HG02943 (cell line): ENCODE measurements around the gene KCTD2.

ENCODE experiments used
- ATAC-seq: cut with Tn5 transposase; IDR thresholded peaks from one replicate; pipeline ENCODE4 v1.9.1; 2021; ENCODE audit warnings: mild to moderate bottlenecking, low read depth, moderate library complexity; ENCODE audit not compliant: unreplicated experiment

Gene KCTD2

DNA sequence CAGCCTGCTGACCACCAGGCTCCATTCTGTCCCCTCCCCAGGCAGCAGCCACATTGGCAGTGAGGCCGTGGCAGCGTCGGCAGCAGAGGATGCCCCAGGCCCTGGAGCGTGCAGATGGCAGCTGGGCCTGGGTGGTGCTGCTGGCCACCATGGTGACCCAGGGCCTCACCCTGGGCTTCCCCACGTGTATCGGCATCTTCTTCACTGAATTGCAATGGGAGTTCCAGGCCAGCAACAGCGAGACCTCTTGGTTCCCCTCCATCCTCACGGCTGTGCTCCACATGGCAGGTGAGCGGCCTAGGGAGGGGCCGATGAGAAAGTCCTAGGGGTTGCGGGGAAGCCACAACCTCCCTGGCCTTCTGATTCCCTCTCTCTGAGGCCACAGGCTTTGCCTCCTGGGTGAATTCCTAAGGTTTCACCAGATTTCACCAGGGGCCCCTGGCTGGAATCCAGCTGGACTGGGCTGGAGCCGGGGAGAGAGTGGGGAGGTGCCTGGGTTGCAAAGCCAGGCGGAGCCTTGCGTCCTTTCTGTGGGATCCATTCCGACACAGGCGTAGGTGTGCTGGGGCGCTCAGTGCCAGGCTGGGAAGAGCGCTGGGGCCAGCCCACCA is 46.6 kb downstream of the KCTD2 start:
- no peak for ATAC-seq

DNA sequence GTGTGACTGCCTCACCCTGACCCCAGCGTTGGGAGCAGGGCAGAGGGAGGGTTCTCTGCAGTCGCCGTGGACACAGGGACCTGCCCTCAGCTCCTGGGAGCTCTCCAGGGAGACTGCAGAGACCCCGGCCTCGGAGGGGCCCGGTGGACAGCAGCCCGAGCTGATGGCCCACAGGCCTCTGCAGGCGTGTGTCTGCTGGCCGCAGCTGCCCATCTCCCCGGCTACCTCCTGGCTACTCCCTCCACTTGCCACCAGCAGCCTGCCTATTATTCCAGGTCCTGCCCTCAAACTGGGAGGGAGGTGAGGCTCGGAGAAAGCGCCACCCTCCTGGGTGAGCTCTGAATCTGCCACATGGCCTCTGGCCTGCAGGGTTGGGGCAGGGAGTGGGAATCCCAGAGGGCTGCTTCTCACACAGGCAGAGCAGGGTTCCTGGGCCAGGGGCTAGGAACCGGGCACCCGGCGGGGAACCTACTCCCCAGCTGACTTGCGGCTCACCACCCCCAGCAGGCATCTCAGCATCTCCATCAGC is 47.9 kb downstream of the KCTD2 start:
- no peak for ATAC-seq

DNA sequence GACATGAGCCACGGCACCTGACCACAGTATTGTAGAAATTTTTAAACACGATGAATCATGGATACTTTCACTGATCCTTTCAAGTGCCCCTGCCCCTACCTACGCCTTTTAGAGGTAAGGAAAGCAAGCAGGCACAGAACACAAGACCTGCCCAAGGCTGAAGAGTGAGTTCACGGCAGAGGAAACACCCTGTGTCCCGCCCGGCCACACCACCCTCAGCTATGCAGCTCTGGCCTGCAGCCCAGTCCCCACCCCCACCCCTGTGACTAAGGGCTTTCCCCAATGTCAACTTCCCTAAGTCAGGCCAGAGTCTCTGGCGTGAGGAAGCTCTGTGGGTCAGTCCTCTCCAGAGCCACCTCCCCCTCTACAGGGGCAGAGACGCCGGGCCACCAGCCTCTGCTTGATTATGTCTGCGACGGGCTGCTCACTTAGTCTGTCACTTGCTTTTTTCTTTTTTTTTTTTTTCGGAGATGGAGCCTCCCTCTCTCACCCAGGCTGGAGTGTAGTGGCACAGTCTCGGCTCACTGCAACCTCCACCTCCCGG is 49.1 kb downstream of the KCTD2 start:
- ATAC-seq: no peak

DNA sequence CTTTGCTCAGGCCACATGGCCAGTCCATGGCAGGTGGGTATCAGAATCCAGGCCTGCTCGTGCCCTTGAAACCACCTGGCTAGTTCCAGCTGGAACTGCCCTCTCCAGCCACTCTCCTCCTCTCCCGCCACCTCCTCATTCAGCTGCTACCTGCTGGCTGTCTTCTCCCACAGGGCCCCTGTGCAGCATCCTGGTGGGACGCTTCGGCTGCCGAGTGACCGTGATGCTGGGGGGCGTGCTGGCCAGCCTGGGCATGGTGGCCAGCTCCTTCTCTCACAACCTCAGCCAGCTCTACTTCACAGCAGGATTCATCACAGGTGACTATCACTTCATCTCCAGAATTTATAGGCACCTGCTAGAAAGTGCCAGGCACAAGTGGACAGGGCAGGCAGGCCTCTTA is 50.8 kb downstream of the KCTD2 start:
- no peak for ATAC-seq

DNA sequence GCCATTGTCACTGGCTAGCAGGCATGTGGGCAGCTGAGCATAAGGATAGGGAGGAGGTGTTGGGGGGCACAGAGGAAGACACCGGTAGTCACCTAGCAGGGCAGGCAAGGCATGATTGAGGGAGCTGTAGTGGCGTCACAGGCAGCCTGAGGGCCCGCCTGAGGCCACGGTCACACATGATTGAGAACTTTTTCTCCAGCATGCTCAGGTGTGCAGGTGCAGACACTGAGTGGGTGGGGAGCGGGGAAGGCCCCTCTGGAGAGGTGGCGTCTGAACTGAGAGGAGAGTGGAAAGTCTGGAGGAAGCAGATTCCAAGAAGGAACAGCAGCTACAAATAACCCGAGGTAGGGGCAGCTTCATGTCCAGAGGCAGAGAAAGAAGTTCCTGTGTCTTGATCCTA is 51.8 kb downstream of the KCTD2 start:
- no peak for ATAC-seq

DNA sequence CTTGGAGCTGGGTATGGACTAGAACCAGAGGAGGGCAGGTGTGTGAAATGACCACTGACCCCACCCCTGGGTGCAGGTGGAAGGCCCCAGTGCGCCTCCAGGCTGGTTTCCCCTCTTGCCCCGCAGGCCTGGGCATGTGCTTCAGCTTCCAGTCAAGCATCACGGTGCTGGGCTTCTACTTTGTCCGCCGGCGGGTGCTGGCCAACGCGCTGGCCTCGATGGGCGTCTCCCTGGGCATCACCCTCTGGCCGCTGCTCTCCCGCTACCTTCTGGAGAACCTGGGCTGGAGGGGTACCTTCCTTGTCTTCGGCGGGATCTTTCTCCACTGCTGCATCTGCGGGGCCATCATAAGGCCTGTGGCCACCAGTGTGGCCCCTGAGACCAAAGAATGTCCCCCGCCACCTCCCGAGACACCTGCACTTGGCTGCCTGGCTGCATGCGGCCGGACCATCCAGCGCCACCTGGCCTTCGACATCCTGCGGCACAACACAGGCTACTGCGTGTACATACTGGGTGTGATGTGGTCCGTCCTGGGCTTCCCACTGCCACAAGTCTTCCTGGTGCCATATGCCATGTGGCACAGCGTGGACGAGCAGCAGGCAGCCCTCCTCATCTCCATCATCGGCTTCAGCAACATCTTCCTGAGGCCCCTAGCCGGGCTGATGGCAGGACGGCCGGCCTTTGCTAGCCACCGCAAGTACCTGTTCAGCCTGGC is 53.0 kb downstream of the KCTD2 start:
- ATAC-seq: no peak

DNA sequence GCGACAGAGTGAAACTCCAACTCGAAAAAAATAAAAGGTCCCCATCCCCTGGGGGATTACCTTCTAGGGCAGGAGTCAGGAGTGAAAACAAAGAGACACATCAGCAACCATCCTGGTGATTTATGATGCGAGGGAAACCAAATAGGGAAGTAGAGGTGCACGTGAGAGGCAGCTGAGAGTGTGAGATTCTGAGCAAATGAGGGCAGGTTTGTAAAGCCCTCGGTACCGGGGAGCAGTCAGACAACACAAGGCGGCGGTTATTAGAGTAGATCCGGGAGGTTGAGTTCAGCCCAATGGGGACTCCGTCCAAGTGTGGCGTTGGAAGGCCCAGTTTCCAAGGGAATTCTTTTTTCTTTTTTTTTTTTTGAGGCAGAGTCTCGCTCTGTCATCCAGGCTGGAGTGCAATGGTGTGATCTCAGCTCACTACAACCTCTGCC is 55.4 kb downstream of the KCTD2 start:
- no peak for ATAC-seq

DNA sequence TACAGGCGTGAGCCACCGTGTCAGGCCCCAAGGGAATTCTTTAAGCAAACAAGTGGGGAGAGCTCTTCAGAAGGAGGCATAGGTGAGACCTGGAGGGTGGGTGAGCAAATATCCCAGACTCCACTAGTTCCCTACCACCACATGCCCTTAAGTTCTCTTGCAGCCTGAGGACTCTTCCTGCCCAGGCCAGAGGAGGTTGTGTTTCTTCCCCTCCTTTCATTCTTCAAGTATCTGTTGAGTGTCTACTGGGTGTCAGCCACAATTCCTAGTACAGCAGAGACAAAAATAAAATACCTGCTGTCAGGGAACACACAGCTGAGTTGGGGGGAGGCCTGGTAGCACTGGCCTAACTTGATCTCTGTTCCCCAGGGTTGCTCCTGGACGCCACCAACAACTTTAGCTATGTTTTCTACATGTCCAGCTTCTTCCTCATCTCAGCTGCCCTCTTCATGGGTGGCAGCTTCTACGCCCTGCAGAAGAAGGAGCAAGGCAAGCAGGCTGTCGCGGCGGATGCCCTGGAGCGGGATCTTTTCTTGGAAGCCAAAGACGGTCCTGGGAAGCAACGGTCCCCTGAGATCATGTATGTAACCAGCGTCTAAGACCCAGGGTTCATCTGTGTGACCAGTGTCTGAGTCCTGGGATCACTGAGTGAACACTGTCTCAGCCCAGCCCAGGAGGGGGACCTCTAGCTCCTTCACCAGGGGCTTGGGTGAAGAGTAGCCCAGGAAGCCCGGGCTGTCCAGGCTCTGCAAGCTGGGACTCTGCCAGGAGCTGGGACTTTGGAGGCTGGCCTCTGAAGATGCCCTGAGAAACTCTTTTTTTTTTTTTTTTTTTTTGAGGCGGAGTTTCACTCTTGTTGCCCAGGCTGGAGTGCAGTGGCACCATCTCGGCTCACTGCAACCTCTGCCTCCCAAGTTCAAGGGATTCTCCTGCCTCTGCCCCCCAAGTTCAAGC is 56.9 kb downstream of the KCTD2 start:
- ATAC-seq: no peak

DNA sequence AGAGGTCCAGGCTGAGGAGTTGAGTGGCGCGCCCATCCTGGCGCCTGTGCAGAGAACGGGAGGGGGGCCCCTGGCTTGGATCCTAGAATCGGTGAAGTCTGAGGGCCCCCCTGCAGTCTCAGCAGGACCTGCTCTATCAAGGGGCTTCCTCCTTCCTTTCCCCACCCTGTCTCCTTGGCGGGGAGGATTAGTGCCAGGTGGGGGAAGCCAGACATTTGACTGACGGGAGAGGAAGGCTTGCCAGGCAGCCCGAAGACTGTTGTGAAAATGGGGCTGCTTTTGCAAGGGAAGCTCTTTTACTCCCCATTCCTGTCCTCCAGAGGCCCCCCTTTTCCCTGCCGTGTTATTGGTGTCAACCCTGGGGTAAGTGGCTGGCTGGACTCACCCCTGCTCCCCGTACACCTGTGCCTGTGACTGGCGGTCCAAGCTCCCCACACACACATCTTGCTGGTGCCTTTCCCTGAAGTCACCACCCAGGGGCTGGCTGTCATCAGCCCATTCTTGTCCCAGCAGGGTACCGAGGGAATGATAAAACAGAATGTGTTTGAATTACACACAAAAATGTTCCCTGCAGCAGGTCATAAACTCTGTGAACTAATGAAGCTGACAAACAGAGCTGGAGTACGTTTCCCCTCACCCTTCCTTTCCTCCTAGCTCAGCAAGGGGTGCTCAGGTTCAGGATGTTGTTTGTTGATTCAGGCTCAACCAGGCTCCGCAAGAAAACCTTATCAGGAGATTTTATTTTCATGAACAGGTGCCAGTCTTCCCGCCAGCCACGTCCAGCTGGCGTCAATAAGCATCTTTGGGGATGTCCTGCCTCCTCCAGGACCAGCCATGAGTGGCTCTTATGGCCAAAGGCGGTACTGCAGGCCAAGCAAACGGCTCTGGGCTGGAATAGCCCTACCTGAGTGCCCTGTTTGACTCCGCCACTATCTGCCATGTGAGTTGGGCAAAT is 58.4 kb downstream of the KCTD2 start:
- ATAC-seq: no peak

DNA sequence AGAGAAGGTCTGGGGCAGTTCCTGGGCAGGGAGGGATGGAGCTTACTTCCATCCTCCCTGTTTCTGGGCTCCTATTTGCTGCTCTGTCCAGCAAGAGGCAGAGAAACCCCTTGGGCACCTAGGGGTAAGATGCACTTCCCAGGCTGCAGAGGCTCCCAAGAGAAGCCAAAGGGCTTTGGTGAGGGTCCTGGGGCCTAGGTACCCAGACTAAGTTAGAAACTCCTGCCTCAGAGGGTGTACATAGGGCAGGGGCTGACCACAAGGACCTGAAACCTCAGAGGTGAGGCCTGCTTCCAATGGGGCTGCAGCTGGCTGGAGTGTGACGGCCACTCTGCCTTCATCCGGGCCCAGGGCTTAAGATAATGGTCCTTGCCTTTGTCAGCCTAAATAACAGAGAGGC is 61.2 kb downstream of the KCTD2 start:
- ATAC-seq: no peak

DNA sequence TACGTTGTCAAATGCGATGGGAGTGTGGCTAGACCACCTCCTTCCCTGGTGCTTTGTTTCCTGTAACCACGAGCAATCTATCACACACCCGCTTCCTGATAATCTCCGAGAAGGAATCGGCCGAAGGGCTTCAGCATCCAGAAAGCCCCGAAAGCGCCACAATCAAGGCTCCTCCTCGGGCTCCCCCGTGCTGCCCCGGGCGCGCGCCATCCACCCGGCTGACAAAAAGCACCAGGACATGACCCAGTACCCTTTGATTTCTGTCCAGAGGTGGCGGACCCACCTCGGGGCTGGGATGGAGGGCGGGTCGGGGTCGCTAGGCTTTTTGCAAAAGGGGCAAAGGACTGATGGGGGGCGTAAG is 62.0 kb downstream of the KCTD2 start:
- no peak for ATAC-seq

DNA sequence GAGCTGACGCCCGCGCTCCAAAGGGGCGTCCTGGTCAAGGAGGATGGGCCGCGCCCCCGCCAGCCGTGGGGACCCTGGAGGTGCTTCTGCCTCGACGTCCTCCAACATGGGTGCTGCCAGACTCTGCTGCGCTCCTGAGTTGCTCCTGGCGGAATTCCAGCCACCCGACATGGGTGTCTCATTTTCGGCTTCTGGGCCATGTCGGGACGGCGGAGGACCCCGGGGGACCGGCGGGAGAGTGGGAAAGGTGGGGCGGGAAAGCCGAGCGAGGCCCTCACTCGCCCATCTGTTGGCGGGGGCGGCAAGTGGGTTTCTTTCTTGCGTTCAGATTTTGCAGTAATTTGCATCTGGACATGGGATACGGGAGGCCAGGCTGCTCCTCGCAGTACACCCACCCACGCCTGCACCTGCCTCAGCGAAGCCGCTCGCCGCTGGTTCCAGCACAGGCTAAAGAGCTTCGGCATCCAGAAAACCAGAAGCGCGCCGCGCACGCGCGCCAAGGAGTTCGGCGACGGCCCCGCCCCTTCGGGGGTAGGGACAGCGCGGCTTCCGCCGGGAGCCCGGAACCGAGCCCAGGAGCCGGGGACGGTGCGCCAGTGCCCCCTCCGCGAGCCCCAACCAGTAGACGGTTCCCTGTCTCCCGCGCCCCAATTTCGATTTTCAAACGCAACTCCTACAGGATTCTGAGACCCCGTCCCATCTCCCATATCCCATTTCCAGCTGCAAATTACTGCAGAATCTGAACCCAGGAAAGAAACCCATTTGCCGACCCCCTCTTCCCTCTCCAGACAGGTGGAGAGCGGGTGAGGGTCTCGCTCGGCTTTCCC is 62.6 kb downstream of the KCTD2 start, which contains the start of gene ARMC7:
ARMC7 (plus strand) TSS at position 563 of the 827 bp plus-strand sequence. CDS start 320 bp downstream, outside the sequence.
- no peak for ATAC-seq

DNA sequence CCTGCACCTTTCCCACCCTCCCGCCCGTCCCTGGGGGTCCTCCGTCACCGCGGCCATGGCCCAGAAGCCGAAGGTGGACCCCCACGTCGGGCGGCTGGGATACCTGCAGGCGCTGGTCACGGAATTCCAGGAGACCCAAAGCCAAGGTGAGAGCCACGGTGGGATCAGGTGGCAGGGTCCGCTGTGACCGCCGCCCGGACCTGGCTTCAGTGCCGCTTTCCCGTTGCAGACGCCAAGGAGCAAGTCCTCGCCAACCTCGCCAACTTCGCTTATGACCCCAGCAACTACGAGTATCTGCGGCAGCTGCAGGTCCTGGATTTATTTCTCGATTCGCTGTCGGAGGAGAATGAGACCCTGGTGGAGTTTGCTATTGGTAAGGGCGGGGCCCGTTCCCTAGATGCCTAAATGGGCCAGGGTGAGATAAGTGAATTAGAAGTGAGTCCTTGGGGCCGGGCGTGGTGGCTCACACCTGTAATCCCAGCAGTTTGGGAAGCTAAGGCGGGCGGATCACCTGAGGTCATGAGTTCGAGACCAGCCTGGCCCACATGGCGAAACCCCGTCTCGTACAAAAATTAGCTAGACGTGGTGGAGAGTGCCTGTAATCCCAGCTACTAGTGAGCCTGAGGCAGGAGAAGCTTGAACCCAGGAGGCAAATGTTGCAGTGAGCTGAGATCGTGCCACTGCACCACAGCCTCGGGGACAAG is 63.4 kb downstream of the KCTD2 start:
- ATAC-seq: no peak

DNA sequence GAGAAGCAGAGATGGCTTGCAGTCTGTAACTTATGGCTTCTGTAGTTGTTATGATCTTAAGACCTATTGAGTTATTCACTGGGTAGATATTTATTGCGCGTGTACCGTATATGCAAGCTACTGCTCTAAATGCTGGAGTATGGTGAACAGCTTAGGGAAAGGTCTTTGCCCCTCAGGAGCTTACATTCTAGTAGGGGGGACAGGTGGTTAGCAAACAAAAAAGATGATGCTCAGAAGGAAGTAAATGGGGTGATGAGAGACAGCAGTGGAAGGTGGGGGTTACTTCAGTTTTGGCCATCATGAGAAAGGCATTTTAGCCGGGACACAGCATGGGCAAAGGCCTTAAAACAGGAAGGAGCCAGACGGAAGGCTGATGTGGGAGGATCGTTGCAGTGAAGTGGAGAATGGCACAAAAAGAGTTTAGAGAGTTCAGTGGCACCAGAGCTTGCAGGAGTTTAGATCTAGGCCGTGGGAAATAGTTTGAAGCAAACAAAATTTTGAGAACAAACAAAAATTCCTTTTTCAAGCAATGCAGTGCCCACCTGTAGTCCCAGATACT is 64.8 kb downstream of the KCTD2 start:
- no peak for ATAC-seq

DNA sequence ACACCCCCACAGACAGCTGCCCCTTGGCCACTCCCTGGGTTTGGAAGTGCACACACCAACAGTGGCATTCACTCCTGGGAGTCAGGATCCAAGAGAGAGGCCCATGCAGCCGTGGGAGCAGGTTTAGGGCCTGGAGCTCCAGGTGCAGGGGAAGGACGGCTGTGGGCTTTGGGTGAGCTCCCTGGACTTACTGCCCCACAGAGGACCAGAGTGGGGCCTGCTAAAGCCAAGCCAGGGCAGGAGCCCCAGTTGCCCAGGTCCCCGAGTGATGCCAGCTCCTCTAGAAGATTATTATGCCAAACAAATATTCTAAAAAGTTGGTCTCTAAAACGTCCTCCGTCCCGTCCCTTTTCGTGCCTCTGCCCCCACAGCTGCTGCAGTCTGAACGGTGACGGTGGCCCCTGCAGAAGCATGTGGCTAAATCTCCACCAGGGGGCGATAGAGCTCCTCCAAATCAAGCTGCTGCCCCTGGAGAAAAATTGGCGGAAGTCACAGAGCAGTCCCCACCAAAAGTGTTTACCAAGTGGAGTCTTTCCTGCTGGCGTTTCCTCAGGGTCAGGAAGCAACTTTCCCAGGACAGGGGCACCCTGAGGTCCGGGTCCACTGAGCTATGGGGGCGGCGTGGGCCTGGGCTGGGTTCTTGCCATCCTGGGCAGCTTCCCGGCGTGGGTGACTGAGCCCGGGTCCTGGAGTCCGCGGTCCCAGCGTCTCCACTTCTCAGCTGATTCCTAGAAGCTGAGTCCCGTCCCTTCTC is 67.0 kb downstream of the KCTD2 start:
- no peak for ATAC-seq

DNA sequence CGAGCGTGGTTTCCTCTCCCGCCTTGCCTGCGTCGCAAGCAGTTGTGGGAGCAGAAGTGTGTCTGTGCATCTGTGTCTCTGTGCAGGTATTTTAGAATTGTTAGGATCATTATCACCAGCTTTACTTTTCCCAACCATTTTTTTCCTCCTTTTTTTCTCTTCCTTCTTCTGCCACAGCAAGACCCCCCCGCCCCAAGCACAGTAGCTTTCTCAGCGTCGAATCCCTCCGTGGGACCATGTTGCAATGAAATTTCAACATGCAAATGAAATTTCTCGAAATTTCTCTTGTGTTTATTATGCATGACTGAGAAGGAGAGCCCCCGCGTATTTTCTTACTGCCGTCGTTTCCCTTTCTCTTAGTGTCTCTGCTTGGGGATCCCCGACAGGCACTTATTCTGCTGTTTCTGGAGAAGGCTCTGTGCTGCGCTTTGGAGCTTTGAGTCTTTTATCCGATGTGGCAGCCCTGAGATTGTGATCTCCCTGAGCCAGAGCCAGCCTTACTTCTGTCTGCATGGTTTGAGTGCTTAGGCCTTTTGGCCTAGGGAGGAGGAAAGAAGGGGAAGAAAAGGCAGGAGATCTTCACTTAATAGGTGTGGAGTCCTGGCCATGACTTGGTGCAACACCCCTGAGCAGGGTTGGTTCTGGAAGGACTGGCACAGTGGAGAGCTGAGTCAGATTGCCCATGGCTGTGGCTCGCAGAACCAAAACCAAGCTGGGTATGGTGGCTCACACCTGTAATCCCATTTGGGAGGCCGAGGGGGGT is 67.7 kb downstream of the KCTD2 start:
- ATAC-seq: no peak
